Mononuclear cell (primary cell): ENCODE data around the gene AADAT. TPM values are rescaled to one million over a fixed set of nuclear protein-coding genes. Genes with fewer than 3 reads are reported as not detected.
"Not testable (repeated sequence)": the region's sequence is repeated elsewhere in the genome, so short reads cannot be mapped to it uniquely, and the experiment has no call there.

Experiments
- H3K27me3 ChIP-seq: 2 replicates; pipeline ENCODE4 v1.6.0; 2011; ENCODE audit warnings: low read length, control low read depth; ENCODE audit not compliant: insufficient read depth
- H3K4me1 ChIP-seq: 2 replicates; pipeline ENCODE4 v1.5.1; 2011; ENCODE audit warnings: mild to moderate bottlenecking, low read length, control low read depth; ENCODE audit not compliant: insufficient read depth
- H3K4me3 ChIP-seq: 2 replicates; pipeline ENCODE4 v1.5.1; 2011; ENCODE audit warnings: mild to moderate bottlenecking, low read length, moderate library complexity
- H3K9me3 ChIP-seq: 2 replicates; pipeline ENCODE4 v1.5.1; 2011; ENCODE audit warnings: low read depth, mild to moderate bottlenecking, control low read depth, low read length
- total RNA-seq: library from RNA; depleted of rRNA; stranded (reverse); fragments of >200 nt; gene quantifications from one replicate; pipeline ENCODE4 v1.2.3, GENCODE V29; 2012

Gene AADAT
- total RNA-seq, 1 donor: not detected

DNA sequence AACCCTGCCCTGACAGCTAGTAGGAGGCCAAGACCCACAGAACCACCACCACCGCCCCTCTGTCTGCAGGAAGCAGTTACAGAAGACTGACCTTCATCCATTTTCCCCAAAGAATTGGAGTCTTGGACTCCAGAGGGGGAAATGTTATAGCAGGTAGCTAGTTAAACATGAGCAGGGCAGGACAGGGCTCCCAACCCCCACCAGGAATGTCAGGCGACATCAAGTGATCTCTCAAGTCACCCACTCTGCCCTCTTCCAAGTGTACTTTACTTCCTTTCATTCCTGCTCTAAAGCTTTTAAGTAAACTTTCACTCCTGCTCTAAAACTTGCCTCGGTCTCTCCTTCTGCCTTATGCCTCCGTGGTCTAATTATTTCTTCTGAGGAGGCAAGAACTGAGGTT lies 17.1 kb upstream of the AADAT start:
- Histone ChIP-seq H3K4me3 (no peak overlapping the region), H3K27me3 (no peaks in the 10 kb centered on the region), H3K4me1 (no peaks in the 10 kb centered on the region), H3K9me3 (no peaks in the 10 kb centered on the region)

DNA sequence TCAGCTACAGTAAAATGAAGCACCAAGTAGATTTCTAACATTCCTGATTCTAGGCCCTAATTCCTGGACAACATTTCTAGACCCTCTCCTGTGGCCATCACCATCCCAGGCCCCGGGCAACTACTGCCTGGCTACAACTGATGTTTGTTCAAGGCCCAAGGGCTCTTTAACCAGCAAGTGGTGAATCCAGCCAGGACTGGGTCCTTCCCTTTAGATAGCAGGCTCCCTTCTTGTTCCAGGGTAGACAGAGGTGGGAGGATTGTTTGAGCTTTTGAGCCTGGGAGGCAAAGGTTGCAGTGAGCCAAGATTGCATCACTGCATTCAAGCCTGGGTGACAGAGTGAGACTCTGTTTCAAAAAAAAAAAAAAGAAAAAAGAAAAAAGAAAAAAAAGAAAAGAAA lies 12.7 kb upstream of the AADAT start:
- Histone ChIP-seq H3K27me3 (no peaks in the 10 kb centered on the region), H3K4me1 (no peaks in the 10 kb centered on the region), H3K9me3 (no peaks in the 10 kb centered on the region), H3K4me3 (no peak overlapping the region)

DNA sequence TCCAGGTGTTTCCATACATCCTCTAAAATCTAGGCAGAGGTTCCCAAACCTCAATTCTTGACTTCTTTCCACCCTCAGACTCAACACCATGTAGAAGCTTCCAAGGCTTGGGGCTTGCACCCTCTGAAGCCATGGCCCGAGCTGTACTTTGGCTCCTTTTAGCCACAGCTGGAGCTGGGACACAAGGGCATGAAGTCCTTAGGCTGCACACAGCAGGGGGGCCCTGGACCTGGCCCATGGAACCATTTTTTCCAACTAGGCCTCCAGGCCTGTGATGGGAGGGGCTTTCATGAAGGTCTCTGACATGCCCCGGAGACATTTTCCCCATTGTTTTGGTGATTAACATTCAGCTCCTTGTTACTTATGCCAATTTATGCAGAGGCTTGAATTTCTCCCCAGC lies 8.4 kb upstream of the AADAT start:
- not testable (repeated sequence) for H3K4me3 ChIP-seq, H3K9me3 ChIP-seq, H3K4me1 ChIP-seq, H3K27me3 ChIP-seq

DNA sequence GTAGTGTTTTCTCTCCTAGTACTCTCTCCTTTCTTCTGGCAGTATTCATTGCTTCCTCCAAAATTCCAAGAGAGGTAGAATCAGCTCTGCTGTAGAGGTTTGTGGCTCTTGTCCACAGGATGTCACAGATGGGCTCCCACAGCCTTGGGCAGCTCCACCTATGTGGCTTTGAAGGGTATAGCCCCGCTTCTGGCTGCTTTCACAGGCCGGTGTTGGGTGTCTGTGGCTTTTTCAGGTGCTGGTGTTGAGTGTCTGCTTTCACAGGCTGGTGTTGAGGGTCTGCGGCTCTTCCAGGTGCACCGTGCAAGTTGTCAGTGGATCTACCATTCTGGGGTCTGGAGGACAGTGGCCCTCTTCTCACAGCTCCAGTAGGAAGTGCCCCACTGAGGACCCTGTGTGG lies 7.9 kb upstream of the AADAT start:
- H3K27me3 ChIP-seq: no peaks in the 10 kb centered on the region
- no peaks in the 10 kb centered on the region for H3K9me3 ChIP-seq
- H3K4me1 ChIP-seq: no peaks in the 10 kb centered on the region
- no peak overlapping the region for H3K4me3 ChIP-seq

DNA sequence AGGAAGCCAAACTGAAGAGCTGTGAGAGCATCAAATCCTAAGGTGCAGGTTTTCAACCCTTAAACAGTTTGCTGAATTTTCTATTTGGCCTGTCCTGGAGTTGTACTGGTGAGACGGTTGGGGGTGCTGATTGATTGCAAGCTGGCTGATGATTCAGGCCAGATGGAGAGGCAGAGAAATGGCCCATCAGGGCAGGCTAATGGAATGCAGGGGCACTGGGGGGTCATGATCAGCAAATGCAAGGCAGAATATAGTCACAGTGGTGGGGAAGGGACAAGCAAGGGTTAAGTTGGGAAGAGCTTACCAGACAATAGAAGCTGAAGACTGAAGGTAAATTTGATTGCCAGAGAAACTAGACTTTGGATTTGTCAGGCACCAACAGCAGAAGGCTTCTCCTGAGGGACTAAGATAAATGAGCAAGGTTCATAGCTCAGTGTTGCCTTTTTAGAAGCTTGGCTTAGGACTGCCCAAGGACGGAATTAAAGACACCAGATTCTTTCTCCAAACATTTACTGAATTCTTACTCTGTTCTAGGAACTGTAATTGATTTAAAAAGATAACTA lies 4.3 kb upstream of the AADAT start:
- Histone ChIP-seq H3K9me3 (no peaks in the 10 kb centered on the region), H3K27me3 (peaks cover 13% of the 10 kb centered on the region), H3K4me1 (peaks cover 4% of the 10 kb centered on the region), H3K4me3 (no peak overlapping the region)

DNA sequence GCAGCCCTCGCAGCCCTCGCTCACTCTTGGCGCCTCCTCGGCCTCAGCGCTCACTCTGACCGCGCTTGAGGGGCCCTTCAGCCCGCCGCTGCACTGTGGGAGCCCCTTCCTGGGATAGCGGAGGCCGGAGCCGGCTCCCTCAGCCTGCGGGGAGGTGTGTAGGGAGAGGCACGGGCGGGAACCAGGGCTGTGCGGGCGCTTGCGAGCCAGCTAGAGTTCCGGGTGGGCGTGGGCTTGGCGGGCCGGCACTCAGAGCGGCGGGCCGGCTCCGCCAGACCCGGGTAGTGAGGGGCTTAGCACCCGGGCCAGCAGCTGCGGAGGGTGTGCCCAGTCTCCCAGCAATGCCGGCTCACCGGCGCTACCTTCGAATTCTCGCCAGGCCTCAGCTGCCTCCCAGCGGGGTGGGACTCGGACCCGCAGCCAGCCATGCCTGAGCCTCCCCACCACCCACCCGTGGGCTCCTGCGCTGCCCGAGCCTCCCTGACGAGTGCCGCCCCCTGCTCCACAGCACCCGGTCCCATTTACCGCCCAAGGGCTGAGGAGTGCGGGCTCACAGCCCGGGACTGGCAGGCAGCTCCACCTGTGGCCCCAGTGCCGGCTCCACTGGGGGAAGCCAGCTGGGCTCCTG lies 1.4 kb upstream of the AADAT start:
- Histone ChIP-seq H3K4me3 (no peak overlapping the region), H3K27me3 (peaks cover 28% of the 10 kb centered on the region), H3K9me3 (no peaks in the 10 kb centered on the region), H3K4me1 (peaks cover 4% of the 10 kb centered on the region)

DNA sequence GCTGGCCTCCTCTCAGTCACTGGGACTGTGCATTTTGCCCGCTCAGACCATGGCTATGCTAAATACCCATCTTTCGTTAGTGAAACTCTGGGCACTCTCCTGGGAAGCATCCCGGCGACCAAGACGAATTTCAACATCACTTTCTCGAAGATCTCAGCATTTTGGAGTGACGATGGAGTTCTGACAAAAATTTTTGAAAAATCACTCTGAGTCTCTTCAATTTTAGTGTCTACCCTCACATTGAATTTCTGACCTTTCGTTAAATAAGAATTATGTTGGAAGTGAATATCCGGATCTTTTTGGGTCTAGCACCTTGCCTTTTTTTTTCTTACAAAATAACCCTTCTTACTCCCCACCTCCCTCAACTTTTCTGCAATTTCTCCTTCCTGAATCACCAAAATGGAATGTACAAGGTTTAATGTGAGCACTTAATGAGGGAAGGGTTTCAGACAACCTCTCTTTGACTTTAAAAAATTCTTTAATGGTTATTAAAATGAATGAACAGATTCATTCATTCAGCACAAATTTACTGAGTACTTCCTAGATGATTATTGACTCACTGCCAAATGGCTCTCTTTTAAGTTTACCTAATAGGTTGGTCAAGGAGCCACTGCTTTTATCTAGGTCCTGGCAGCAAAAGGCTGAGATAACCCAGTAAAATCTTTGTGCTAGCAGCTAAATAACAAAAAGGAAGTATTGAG lies 746 bp upstream of the AADAT start:
- Histone ChIP-seq H3K27me3 (peaks cover 28% of the 10 kb centered on the region), H3K9me3 (no peaks in the 10 kb centered on the region), H3K4me1 (peaks cover 4% of the 10 kb centered on the region), H3K4me3 (no peak overlapping the region)

DNA sequence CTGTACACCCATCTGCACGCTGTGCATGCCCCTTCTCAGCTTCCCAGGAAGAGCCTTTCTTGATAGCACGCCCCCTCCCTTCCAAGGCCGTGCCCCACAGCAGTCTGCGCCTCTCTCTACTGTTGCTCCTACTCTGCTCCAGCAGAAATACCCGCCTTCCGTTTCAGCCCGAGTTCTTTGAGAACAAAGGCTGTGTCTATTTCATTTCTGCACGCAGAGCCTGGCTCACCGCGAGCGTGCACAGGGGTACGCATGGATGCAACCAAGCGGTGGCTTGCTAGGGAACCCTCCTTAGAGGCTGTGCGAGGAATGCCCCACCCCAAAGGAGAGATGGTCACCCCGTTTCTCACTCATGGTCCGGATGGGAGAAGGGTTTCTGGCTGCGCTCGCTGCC lies 485 bp downstream of the AADAT start:
- Histone ChIP-seq H3K9me3 (no peaks in the 10 kb centered on the region), H3K4me3 (no peak overlapping the region), H3K27me3 (peaks cover 28% of the 10 kb centered on the region), H3K4me1 (peaks cover 4% of the 10 kb centered on the region)

DNA sequence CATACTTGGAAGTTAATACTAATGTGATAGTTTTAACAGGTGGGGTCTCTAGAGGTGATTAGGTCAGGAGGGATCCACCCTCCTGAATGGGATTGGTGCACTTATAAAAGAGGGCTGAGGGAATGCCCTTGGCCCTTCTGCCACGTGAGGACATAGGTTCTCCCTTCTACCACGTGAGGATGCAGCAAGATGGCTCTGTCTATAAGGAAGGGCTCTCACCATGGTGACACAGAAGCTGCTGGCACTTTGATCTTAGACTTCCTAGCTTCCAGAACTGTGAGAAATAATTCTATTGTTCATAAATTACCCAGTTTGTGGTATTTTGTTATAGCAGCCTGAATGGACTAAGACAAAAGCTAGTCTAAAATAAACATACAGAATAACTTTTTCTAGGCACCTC lies 1.0 kb downstream of the AADAT start:
- Histone ChIP-seq H3K9me3 (no peaks in the 10 kb centered on the region), H3K4me1 (peaks cover 4% of the 10 kb centered on the region), H3K27me3 (peaks cover 28% of the 10 kb centered on the region), H3K4me3 (no peak overlapping the region)

DNA sequence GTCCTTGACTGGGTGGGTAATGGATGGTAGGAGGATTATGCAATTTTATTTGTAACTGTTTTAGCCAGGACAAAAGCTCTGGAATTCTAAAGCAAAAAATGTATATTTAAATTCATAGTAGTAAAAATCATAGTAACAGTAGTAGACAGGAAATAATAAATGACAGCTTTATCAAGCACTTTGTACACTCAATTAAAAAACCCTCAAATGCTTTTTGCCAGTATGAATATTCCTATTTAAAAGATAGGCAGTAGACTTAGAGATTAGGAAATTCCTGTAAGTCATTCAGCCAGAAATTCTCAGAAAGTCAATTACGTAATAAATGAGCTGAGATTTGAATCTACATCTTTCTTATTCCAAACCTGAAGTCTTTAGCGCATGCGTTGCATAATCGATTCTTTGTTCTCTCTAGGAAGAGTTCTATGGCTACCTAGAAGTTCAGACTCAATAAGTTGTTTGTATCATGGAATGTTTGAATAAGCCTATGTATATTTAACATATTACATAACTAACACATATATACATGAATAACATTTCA lies 2.5 kb downstream of the AADAT start:
- H3K9me3 ChIP-seq: no peaks in the 10 kb centered on the region
- peaks cover 31% of the 10 kb centered on the region for H3K27me3 ChIP-seq
- H3K4me3 ChIP-seq: no peak overlapping the region
- peaks cover 4% of the 10 kb centered on the region for H3K4me1 ChIP-seq

DNA sequence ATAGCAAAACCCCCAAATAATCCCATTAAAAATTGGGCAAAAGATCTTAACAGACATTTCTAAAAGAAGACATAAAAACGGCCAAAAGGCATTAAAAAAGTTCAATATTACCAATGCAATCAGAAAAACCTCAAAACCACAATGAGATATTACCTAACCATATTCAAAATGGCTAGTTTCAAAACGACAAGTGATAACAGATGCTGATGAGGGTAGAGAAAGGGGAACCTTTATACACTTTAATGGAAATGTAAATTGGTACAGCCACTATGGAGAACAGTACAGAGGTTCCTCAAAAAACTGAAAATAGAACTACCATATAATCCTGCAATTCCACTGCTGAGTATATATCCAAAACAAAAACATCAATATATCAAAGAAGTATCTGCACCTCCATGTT lies 6.2 kb downstream of the AADAT start:
- H3K9me3 ChIP-seq: no peaks in the 10 kb centered on the region
- H3K4me3 ChIP-seq: no peak overlapping the region
- H3K27me3 ChIP-seq: peaks cover 36% of the 10 kb centered on the region
- H3K4me1 ChIP-seq: no peaks in the 10 kb centered on the region

DNA sequence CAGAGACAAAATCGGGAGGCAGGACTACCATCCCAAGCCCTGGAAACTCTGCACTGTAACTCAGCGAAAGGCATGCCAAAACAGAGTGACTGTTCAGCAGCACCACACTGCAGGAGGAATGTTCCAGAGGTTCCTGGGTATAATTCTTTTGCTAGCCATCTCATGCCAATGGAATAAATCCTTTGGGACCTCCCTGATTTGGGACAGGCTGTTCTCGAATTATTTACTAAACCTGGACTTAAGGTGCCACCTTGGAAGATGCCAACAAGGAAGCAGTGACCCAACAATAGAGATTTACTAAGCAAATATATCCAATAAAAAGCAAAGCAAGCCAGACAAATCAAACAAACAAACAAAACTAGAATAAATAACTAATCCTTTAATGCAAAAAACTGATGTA lies 9.3 kb downstream of the AADAT start:
- H3K4me3 ChIP-seq: no peak overlapping the region
- no peaks in the 10 kb centered on the region for H3K9me3 ChIP-seq
- no peaks in the 10 kb centered on the region for H3K4me1 ChIP-seq
- peaks cover 27% of the 10 kb centered on the region for H3K27me3 ChIP-seq

DNA sequence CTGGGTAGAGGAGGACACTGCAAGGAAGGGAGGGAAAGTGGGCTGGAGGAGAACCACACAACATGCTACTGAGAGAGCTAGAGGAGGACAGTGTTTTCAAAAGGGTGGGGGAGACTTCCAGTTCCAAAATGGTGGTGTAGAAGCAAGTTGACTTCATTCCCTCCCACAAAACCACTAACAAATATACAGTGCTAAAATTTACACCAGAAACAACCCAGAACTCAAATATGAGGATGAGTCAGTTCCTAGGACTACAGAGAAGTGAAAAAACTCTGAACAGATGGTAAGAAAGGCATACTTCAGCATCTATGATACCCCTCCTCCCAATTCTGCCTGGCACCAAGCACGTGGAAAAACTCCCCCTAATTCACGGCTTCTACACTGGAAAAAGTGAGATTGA lies 9.8 kb downstream of the AADAT start:
- no peaks in the 10 kb centered on the region for H3K9me3 ChIP-seq
- H3K4me3 ChIP-seq: no peak overlapping the region
- H3K4me1 ChIP-seq: no peaks in the 10 kb centered on the region
- peaks cover 27% of the 10 kb centered on the region for H3K27me3 ChIP-seq

DNA sequence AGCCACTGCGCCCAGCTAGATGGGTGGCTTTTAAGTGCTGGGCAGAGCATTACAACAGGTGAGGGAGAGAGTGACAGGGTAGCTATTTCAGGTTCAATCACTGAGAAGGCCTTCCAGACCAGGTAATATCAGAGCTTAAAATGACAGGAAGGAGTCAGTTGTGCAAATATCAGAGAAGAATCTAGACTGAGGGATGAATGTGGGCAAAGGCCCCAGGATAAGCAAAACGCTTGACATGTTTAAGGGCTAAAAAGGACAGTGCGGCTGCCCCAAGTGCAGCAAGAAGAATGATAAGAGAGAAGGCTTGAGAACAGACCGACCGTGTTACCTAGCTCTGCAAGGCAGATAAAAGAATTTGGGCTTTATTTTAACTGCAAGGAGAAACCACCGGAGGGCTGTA lies 18.6 kb downstream of the AADAT start:
- no peak overlapping the region for H3K4me3 ChIP-seq
- H3K4me1 ChIP-seq: no peaks in the 10 kb centered on the region
- H3K27me3 ChIP-seq: no peaks in the 10 kb centered on the region
- H3K9me3 ChIP-seq: no peaks in the 10 kb centered on the region

DNA sequence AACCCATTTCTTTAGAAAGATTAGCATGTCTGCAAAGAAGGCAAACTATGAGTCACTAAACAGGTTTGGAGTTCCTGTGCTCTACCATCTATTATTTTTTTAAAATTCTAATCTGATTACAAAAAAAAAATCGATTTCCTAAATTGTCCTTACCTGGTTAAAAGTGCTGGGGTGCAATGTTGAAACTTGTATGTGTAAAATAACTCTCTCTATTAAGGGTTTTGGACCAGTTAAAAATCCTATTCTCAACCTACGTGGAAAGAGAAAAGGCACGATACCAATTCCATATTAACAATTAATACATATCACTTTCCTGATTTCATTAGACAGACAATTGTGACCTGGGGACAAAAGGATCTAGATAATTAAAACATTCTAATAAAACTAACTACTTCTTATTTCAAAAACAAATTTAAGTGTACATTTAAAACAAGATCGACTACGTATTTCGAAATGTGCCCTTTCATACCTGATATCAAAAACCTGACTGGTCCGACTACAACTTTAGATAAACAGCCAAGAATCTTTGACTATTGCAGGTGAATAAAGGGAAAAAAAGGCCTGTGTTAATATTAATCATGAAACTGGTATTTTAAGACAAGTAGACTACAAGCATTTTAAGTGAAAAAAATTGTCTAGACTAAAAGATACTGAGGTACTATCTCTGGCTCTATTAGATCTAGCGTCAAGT lies 21.2 kb downstream of the AADAT start:
- Histone ChIP-seq H3K4me1 (no peaks in the 10 kb centered on the region), H3K4me3 (no peak overlapping the region), H3K9me3 (no peaks in the 10 kb centered on the region), H3K27me3 (no peaks in the 10 kb centered on the region)
